Fibroblast of lung (primary cell): Measurements from ENCODE around the gene TAC3.

Experiments
- CTCF ChIP-seq, 2 donors: IDR thresholded peaks in 1 of 2; conservative IDR thresholded peaks in 1 of 2; 1 replicate in 1 of 2; 2 replicates in 1 of 2; pipeline ENCODE4 v1.5.1; 2011 to 2012; ENCODE audit warnings: low read length in 2 of 2, control low read depth in 1 of 2, inconsistent platforms in 1 of 2, low read depth in 1 of 2, mild to moderate bottlenecking in 1 of 2
- EZH2 ChIP-seq: IDR thresholded peaks from 2 replicates; pipeline ENCODE4 v1.5.1; 2012; ENCODE audit warnings: low read length, control low read depth, mild to moderate bottlenecking; ENCODE audit errors: missing control alignments

- TF ChIP-seq CTCF (conservative IDR thresholded peaks at IDR 0.05 in 1 of 2, IDR thresholded peaks at IDR 0.05 in 1 of 2; ENCODE audit: low read depth in 1 of 2, low read length in 2 of 2) (no peak), EZH2 (no peak)
These were observed 20.3 kb downstream of the TAC3 start for GRCh38 chr12:56995930-56996496.
